IgD-negative memory B cell (primary cell): Measurements from ENCODE around the gene SRCAP. TPM values are rescaled to one million over a fixed set of nuclear protein-coding genes. Genes with fewer than 3 reads are reported as not detected.

ENCODE experiments used
- H3K27ac Mint-ChIP-seq, 3 donors: one replicate each; pipeline ENCODE4 v1.8.0; 2020 to 2022; ENCODE audit warnings: mild to moderate bottlenecking in 3 of 3, mixed read lengths in 3 of 3, moderate library complexity in 1 of 3
- H3K27me3 Mint-ChIP-seq: one replicate; pipeline ENCODE4 v1.8.0; 2021; ENCODE audit warnings: mixed read lengths
- H3K36me3 Mint-ChIP-seq: one replicate; pipeline ENCODE4 v1.8.0; 2020; ENCODE audit warnings: mild to moderate bottlenecking, mixed read lengths
- H3K4me1 Mint-ChIP-seq, 3 donors: one replicate each; pipeline ENCODE4 v1.8.0; 2020 to 2022; ENCODE audit warnings: mixed read lengths in 3 of 3, mild to moderate bottlenecking in 1 of 3
- H3K4me3 Mint-ChIP-seq, 4 donors: one replicate each; pipeline ENCODE4 v1.8.0; 2020 to 2022; ENCODE audit warnings: mild to moderate bottlenecking in 4 of 4, mixed read lengths in 4 of 4, moderate library complexity in 3 of 4
- H3K9me3 Mint-ChIP-seq, 3 donors: one replicate each; pipeline ENCODE4 v1.8.0; 2020 to 2021; ENCODE audit warnings: mixed read lengths in 3 of 3, mild to moderate bottlenecking in 1 of 3
- polyA plus RNA-seq: library from polyadenylated mRNA; unstranded; fragments of 300-500 nt; fragmentation: Illumina TruSeq; gene quantifications from one replicate; pipeline ENCODE4 v1.2.3, GENCODE V29; 2021

SRCAP gene
- polyA plus RNA-seq, 1 donor from 2014 or later = 32.6 TPM

- H3K9me3 Mint-ChIP-seq = no peaks in the 10 kb centered on the region
- no peaks in the 10 kb centered on the region for H3K27me3 Mint-ChIP-seq
- H3K4me3 Mint-ChIP-seq = peak overlapping the region in 1 of 4 donors; percentile 68
- peak overlapping the region in 2 of 3 donors; percentile 27 to 70 for H3K27ac Mint-ChIP-seq
- H3K4me1 Mint-ChIP-seq = peaks cover 10 to 17% (median 10%) of the 10 kb centered on the region in 3 donors
- H3K36me3 Mint-ChIP-seq = peaks cover 3% of the 10 kb centered on the region
These were observed 46.1 kb downstream of the SRCAP start for GRCh38 chr16:30745082-30745481.

- no peaks in the 10 kb centered on the region for H3K9me3 Mint-ChIP-seq
- peaks cover 3% of the 10 kb centered on the region for H3K36me3 Mint-ChIP-seq
- peaks cover 5 to 16% (median 12%) of the 10 kb centered on the region in 3 donors for H3K4me1 Mint-ChIP-seq
- no peaks in the 10 kb centered on the region for H3K27me3 Mint-ChIP-seq
- H3K27ac Mint-ChIP-seq = peak overlapping the region in 1 of 3 donors; percentile 98
- H3K4me3 Mint-ChIP-seq = peak overlapping the region in 1 of 4 donors; percentile 87
These were observed 47.7 kb downstream of the SRCAP start for GRCh38 chr16:30746638-30747175.

GRCh38 chr16:30747331-30747730, 48.4 kb downstream of the SRCAP start:
- no peaks in the 10 kb centered on the region for H3K9me3 Mint-ChIP-seq
- H3K36me3 Mint-ChIP-seq = no peaks in the 10 kb centered on the region
- H3K27me3 Mint-ChIP-seq = no peaks in the 10 kb centered on the region
- H3K4me3 Mint-ChIP-seq = peak overlapping the region; percentile 87 to 97 (median 92)
- peaks cover 5 to 16% (median 12%) of the 10 kb centered on the region in 3 donors for H3K4me1 Mint-ChIP-seq
- peak overlapping the region; percentile 84 to 98 (median 94) for H3K27ac Mint-ChIP-seq

- Mint-ChIP-seq H3K27ac (peak within 1 kb of the TSS; percentile 84 to 98 (median 94)), H3K4me1 (peaks cover 5 to 16% (median 12%) of the 10 kb centered on the region in 3 donors), H3K36me3 (no peaks in the 10 kb centered on the region), H3K4me3 (peak within 1 kb of the TSS; percentile 87 to 97 (median 92)), H3K9me3 (no peaks in the 10 kb centered on the region), H3K27me3 (no peaks in the 10 kb centered on the region)
These were observed 49.0 kb downstream of the SRCAP start, which contains the start of gene PHKG2 for GRCh38 chr16:30747799-30748633. TSS of gene PHKG2 (plus strand) at chr16:30748425. CDS start at chr16:30748821, 396 bp downstream.

- Mint-ChIP-seq H3K27ac (peak overlapping the region in 2 of 3 donors; percentile 84 to 98), H3K4me1 (peaks cover 5 to 16% (median 12%) of the 10 kb centered on the region in 3 donors)
These were observed 49.9 kb downstream of the SRCAP start for GRCh38 chr16:30748634-30749445.

GRCh38 chr16:30750201-30750600, 51.2 kb downstream of the SRCAP start:
- Mint-ChIP-seq H3K4me3 (peak overlapping the region; percentile 47 to 87 (median 63)), H3K27me3 (no peaks in the 10 kb centered on the region), H3K36me3 (no peaks in the 10 kb centered on the region), H3K9me3 (no peaks in the 10 kb centered on the region), H3K4me1 (peaks cover 5 to 16% (median 12%) of the 10 kb centered on the region in 3 donors), H3K27ac (peak overlapping the region in 1 of 3 donors; percentile 28)

More at GRCh38 chr16:30748634-30749445, 49.9 kb downstream of the SRCAP start:
- H3K9me3 Mint-ChIP-seq = no peaks in the 10 kb centered on the region
- H3K4me3 Mint-ChIP-seq = peak overlapping the region; percentile 87 to 97 (median 92)
- no peaks in the 10 kb centered on the region for H3K36me3 Mint-ChIP-seq
- no peaks in the 10 kb centered on the region for H3K27me3 Mint-ChIP-seq

- Mint-ChIP-seq H3K4me3 (peak overlapping the region in 2 of 4 donors; percentile 49 to 87), H3K27ac (peak overlapping the region in 2 of 3 donors; percentile 16 to 28)
These were observed 52.0 kb downstream of the SRCAP start for GRCh38 chr16:30750876-30751465.

GRCh38 chr16:30753596-30753995, 54.6 kb downstream of the SRCAP start:
- Mint-ChIP-seq H3K9me3 (no peaks in the 10 kb centered on the region), H3K4me3 (peak overlapping the region in 1 of 4 donors; percentile 48), H3K36me3 (no peaks in the 10 kb centered on the region), H3K27me3 (no peaks in the 10 kb centered on the region), H3K27ac (no peak overlapping the region), H3K4me1 (peaks cover 2 to 10% (median 7%) of the 10 kb centered on the region in 3 donors)

More at GRCh38 chr16:30750876-30751465, 52.0 kb downstream of the SRCAP start:
- H3K36me3 Mint-ChIP-seq = no peaks in the 10 kb centered on the region
- no peaks in the 10 kb centered on the region for H3K9me3 Mint-ChIP-seq
- H3K27me3 Mint-ChIP-seq = no peaks in the 10 kb centered on the region
- peaks cover 5 to 16% (median 12%) of the 10 kb centered on the region in 3 donors for H3K4me1 Mint-ChIP-seq

- Mint-ChIP-seq H3K27me3 (no peaks in the 10 kb centered on the region), H3K4me1 (peaks cover 15 to 22% (median 16%) of the 10 kb centered on the region in 3 donors), H3K9me3 (no peaks in the 10 kb centered on the region), H3K36me3 (no peaks in the 10 kb centered on the region), H3K27ac (peak overlapping the region in 1 of 3 donors; percentile 16), H3K4me3 (peak overlapping the region in 2 of 4 donors; percentile 48 to 52)
These were observed 57.2 kb downstream of the SRCAP start for GRCh38 chr16:30755955-30756780.

- no peaks in the 10 kb centered on the region for H3K27me3 Mint-ChIP-seq
- H3K4me1 Mint-ChIP-seq = peaks cover 15 to 26% (median 16%) of the 10 kb centered on the region in 3 donors
- H3K27ac Mint-ChIP-seq = peak overlapping the region in 2 of 3 donors; percentile 10 to 16
- no peak overlapping the region for H3K4me3 Mint-ChIP-seq
- H3K36me3 Mint-ChIP-seq = no peaks in the 10 kb centered on the region
- no peaks in the 10 kb centered on the region for H3K9me3 Mint-ChIP-seq
These were observed 57.8 kb downstream of the SRCAP start for GRCh38 chr16:30756781-30757100.

- H3K27ac Mint-ChIP-seq = peak overlapping the region in 1 of 3 donors; percentile 10
- H3K9me3 Mint-ChIP-seq = no peaks in the 10 kb centered on the region
- peak overlapping the region in 1 of 4 donors; percentile 57 for H3K4me3 Mint-ChIP-seq
- peaks cover 17 to 32% (median 20%) of the 10 kb centered on the region in 3 donors for H3K4me1 Mint-ChIP-seq
- no peaks in the 10 kb centered on the region for H3K27me3 Mint-ChIP-seq
- H3K36me3 Mint-ChIP-seq = no peaks in the 10 kb centered on the region
These were observed 58.3 kb downstream of the SRCAP start for GRCh38 chr16:30757316-30757715.

GRCh38 chr16:30758988-30759491, 60.1 kb downstream of the SRCAP start:
- Mint-ChIP-seq H3K4me1 (peaks cover 20 to 41% (median 27%) of the 10 kb centered on the region in 3 donors), H3K27ac (peak overlapping the region in 2 of 3 donors; percentile 81 to 87), H3K4me3 (peak overlapping the region in 2 of 4 donors; percentile 49 to 98), H3K9me3 (no peaks in the 10 kb centered on the region), H3K36me3 (no peaks in the 10 kb centered on the region), H3K27me3 (no peaks in the 10 kb centered on the region)

GRCh38 chr16:30760001-30760559, 61.1 kb downstream of the SRCAP start:
- Mint-ChIP-seq H3K4me3 (peak overlapping the region in 2 of 4 donors; percentile 80 to 98), H3K27ac (peak overlapping the region in 1 of 3 donors; percentile 39), H3K36me3 (no peaks in the 10 kb centered on the region)

More at GRCh38 chr16:30760001-30760559, 61.1 kb downstream of the SRCAP start:
- no peaks in the 10 kb centered on the region for H3K27me3 Mint-ChIP-seq
- peaks cover 20 to 41% (median 27%) of the 10 kb centered on the region in 3 donors for H3K4me1 Mint-ChIP-seq
- no peaks in the 10 kb centered on the region for H3K9me3 Mint-ChIP-seq
